HG02973 (cell line): Measurements from ENCODE around the gene RHEX.
"Not testable (repeated sequence)": the region's sequence is repeated elsewhere in the genome, so short reads cannot be mapped to it uniquely, and the experiment has no call there.

Experiments
- ATAC-seq: cut with Tn5 transposase; IDR thresholded peaks from one replicate; pipeline ENCODE4 v1.9.1; 2021; ENCODE audit warnings: moderate library complexity; ENCODE audit not compliant: unreplicated experiment

RHEX gene

GRCh38 chr1:206029484-206029883 lies 23.5 kb upstream of the RHEX start:
- ATAC-seq, result no peak

GRCh38 chr1:206030191-206030590 lies 22.8 kb upstream of the RHEX start:
- no peak for ATAC-seq

GRCh38 chr1:206030714-206031113 lies 22.3 kb upstream of the RHEX start:
- peak; percentile 58 for ATAC-seq

- ATAC-seq, result no peak
Observed at GRCh38 chr1:206032380-206033140, 20.4 kb upstream of the RHEX start.

- no peak for ATAC-seq
Observed at GRCh38 chr1:206035027-206035426, 17.9 kb upstream of the RHEX start.

- peak; percentile 43 for ATAC-seq
Observed at GRCh38 chr1:206036663-206037455, 16.1 kb upstream of the RHEX start.

GRCh38 chr1:206037581-206037980 lies 15.4 kb upstream of the RHEX start:
- no peak for ATAC-seq

- no peak for ATAC-seq
Observed at GRCh38 chr1:206039046-206039973, 13.7 kb upstream of the RHEX start.

GRCh38 chr1:206040328-206040727 lies 12.6 kb upstream of the RHEX start:
- no peak for ATAC-seq

- no peak for ATAC-seq
Observed at GRCh38 chr1:206041640-206042039, 11.3 kb upstream of the RHEX start.

- ATAC-seq, result no peak
Observed at GRCh38 chr1:206047271-206047670, 5.7 kb upstream of the RHEX start.

- no peak for ATAC-seq
Observed at GRCh38 chr1:206048582-206048981, 4.4 kb upstream of the RHEX start.

- ATAC-seq, result peak; percentile 45
Observed at GRCh38 chr1:206049293-206049692, 3.7 kb upstream of the RHEX start.

GRCh38 chr1:206049919-206050600 lies 2.9 kb upstream of the RHEX start:
- no peak for ATAC-seq

GRCh38 chr1:206050655-206051235 lies 2.2 kb upstream of the RHEX start:
- ATAC-seq, result peak; percentile 75

GRCh38 chr1:206052231-206052865 lies 625 bp upstream of the RHEX start:
- ATAC-seq, result not testable (repeated sequence)

GRCh38 chr1:206053616-206054015 lies 643 bp downstream of the RHEX start:
- ATAC-seq, result not testable (repeated sequence)

GRCh38 chr1:206055069-206055625 lies 2.2 kb downstream of the RHEX start:
- not testable (repeated sequence) for ATAC-seq

GRCh38 chr1:206055639-206056323 lies 2.8 kb downstream of the RHEX start:
- not testable (repeated sequence) for ATAC-seq
